ENCODE measurements around the gene FALEC. TPM values are rescaled to one million over a fixed set of nuclear protein-coding genes. Genes with fewer than 3 reads are reported as not detected.
A peak's percentile ranks its signal among the peaks of the same experiment; 100 is the strongest.

Gene FALEC
- total RNA-seq, 1 donor from 2014 or later = not detected

DNA sequence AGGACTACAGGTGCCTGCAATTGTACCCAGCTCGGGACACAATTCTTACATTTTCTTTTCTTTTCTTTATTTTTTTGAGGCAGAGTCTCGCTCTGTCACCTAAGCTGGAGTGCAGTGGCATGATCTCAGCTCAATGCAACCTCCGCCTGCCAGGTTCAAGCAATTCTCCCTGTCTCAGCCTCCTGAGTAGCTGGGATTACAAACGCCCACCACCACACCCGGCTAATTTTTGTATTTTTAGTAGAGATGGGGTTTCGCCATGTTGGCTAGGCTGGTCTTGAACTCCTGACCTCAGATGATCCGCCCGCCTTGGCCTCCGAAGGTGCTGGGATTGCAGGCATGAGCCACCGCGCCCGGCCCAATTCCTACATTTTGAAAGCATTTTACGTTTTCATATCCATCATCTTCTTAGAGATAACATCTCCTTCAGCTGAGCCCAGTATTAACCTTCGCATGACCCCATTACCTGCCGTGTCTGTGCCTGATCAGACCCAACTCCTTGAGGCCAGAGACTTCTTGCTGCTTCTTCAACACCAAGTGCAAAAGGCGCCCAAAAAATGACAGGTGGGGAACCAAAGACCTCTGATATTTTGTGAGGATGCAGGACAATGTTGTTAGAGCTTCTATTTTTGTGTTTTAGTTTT is 30.9 kb downstream of the FALEC start:
- DNase-seq = no peak

DNA sequence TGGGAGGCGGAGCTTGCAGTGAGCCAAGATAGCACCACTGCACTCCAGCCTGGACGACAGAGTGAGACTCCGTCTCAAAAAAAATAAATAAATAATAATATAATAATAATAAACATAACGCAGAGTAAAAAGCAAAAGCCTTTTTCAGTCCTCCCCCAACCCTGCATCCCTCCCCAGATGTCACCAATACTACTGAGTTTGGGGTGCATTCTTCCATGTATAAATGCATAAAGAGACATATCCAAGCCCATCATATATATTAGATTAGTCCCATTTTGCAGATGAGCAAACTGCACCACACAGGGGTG is 32.7 kb downstream of the FALEC start:
- no peak for DNase-seq

DNA sequence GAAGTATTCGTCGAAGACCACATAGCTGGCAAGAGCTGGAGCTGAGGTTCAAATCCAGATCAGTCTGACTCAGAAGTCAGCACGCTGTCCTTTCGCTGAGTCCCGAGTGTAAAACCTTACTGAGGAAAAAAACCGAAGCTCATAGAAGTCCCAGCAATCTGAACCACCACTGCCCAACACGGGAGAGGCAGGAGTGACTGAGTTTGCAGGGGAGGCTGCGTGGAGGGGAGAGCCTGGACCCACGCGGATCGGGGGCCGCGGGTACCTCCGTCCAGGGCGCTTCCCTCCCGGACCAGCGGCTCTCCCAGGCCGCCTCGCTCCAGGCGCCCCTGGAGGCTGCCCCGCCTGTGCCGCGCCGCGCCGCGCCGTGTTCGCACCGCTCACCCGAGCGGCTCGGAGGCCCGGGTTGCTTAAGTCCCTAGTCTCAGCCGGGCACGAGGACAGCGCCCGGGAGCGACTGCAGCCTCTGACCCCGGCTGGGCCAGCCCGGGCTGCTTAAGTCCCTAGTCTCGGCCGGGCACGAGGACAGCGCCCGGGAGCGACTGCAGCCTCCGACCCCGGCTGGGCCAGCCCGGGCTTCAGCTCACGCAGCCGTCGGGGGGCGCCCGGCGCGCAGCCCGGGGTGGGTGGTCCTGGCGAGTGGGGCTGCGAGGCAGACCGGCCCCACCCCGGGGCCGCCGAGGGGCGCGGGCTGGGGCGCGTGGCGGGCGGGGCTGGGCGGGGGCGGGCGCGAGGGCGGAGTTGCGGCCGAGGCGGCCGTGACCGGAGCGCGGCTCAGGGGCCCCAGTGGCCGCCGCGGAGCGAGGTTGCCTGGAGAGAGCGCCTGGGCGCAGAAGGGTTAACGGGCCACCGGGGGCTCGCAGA is 33.3 kb downstream of the FALEC start, which contains the start of gene ADAMTSL4:
Gene ADAMTSL4, plus strand, starts transcription at position 777 of the 864 bp plus-strand sequence. CDS start 2,881 bp downstream, outside the sequence.
- DNase-seq = peak; percentile 74

DNA sequence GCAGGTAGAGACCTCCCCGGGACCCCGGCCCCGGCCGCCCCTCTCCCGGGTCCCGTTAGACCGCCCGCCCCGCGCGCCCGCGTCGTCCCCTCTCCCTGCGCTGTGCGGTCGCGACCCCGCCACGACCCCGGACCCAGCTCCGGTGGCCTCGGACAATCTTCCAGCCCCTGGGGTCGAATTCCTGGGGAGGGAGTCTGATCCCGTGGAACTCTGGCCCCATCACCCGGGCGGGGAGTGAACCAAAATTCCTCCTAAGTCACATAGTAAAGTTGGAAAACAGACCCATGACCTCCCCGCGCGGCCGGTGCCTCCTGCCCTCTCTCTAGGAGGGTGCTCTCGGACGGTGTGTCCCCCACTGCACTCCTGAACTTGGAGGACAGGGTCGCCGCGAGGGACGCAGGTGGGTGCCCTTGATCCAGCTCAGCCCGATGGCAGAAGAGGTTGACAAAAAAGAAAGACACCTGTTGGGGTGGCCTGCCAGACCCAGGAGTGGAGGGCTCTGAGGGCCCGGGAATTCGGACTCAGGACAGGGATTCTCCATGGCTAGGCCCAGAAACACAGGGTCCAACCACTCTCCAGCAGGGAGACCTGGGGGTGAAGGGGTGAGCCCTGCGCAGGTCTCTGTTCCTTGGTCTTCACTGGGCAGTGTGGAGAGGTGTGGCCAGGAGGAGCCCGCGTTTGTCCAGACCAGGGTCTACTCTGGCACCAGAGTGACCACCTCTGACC is 34.1 kb downstream of the FALEC start:
- DNase-seq = no peak

DNA sequence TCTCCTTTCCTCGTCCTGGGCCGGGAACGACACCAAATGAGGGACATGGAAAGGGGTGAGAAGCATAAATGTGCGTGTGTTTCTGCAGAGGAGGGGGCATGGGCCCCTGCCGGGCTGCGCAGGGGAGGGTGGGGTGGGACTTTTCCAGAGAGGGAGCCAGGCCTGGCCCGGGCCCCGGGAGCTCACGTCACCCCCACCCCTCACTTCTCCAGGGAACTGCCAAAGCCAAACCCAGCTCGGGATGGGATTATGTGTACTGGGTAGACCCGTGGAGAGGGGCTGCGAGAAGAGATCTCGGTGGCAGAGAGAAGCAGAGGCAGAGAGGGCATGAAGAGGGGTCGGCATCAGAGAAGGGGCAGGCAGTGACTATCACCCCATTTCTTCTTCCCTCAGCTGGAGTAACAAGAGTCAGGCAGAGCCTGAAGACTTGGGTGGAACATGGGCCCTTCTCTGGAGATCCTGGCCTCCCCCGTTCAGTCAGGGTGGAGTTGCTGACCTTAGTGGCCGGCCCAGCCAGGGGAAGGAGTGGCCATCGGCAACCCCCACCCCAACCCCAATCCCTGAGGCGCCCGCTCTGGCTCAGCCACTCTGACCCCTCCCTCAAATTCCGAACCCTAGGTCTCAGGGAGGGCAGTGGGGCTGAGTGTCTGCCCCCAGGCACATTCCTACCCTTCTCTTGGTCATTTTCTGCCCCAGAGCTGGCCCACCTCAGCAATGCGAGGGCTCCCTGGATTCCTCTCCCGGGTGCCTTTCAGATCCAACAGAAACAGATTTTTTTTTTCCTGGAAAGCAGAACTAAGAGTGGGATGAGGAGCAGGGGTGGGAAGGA is 34.9 kb downstream of the FALEC start:
- no peak for DNase-seq

DNA sequence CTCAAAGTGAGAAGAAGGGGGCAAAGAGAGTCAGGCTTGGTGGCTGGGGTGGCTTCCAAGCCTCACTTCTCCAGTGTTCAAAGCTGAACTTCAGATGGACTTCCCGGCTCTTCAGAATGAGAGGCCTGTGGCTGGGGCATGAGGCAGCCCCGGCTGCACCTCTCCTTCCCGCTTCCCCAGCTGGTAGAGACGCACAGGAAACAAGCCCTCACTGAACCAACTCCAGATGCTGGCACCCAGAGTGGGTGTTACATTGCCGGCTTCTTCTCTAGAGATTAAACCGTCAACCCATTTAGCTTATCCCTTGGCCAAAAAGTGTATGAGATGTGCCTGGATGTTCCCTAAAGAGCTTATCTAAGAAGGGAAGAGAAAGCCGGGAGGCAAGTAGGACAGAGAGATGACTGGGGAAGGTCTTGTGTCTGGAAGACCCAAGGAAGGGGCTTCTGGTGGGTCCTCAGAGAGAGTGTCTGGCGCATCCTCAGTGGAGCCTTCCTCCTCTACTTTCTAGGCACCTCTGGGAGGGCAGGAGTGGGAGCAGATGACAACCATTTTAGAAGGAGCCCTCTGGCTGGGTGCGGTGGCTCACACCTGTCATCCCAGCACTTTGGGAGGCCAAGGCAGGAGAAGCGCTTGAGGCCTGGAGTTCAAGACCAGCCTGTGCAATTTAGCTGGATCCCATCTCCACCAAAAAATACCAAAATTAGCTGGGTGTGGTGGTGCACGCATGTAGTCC is 35.7 kb downstream of the FALEC start:
- DNase-seq = no peak

DNA sequence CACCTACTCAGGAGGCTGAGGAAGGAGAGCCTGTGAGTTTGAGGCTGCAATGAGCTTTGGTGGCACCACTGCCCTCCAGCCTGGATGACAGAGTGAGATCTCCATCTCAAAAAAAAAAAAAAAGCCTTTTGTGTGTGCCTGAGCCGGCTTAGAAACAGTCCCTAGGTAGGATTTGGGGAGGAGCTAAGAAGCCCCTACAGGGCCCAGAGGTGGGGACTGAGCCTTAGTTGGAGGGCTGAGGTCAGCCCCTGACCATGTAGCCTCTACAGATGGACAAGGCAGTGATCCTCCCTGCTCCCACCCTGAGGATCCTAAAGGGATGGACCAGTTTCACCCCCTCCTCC is 36.2 kb downstream of the FALEC start:
- DNase-seq = no peak

DNA sequence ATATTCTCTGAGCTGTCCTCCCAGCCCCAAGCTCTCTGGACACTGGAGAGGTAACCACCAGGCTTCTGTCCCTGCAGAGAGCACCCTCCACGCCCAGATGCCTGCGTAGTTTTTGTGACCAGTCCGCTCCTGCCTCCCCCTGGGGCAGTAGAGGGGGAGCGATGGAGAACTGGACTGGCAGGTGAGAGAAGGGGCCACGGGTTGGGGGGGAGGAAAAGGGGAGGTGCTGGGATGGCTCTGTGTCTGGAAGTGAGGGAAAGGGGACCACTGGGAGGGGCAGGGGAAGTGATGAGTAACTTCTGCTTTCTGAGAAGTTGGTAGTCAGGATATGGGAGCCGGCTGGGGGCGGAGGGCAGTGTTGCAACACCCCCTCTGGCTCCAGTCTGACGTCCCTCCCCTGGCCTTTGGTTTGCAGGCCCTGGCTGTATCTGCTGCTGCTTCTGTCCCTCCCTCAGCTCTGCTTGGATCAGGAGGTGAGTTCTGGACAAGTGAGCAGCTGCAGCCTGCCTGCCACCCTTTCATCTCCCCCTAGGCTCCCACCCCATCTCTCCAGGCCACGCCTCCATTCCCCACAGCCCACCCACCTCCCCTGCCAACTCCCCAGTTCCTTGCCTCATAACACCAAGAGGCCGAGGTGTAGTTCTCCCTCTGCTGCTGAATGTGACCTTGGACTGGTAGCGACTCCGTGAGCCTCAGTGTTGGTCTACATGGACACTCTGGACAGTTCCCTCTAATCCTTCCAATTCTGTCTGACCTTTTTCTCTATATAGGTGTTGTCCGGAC is 36.8 kb downstream of the FALEC start:
- DNase-seq = peak; percentile 72

DNA sequence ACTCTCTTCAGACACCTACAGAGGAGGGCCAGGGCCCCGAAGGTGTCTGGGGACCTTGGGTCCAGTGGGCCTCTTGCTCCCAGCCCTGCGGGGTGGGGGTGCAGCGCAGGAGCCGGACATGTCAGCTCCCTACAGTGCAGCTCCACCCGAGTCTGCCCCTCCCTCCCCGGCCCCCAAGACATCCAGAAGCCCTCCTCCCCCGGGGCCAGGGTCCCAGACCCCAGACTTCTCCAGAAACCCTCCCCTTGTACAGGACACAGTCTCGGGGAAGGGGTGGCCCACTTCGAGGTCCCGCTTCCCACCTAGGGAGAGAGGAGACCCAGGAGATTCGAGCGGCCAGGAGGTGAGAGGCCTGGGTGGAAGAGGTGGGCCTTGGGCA is 37.3 kb downstream of the FALEC start:
- DNase-seq = no peak

DNA sequence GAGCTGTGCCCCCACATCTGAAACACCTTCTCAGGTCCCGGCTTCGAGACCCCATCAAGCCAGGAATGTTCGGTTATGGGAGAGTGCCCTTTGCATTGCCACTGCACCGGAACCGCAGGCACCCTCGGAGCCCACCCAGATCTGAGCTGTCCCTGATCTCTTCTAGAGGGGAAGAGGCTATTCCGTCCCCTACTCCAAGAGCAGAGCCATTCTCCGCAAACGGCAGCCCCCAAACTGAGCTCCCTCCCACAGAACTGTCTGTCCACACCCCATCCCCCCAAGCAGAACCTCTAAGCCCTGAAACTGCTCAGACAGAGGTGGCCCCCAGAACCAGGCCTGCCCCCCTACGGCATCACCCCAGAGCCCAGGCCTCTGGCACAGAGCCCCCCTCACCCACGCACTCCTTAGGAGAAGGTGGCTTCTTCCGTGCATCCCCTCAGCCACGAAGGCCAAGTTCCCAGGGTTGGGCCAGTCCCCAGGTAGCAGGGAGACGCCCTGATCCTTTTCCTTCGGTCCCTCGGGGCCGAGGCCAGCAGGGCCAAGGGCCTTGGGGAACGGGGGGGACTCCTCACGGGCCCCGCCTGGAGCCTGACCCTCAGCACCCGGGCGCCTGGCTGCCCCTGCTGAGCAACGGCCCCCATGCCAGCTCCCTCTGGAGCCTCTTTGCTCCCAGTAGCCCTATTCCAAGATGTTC is 38.0 kb downstream of the FALEC start:
- no peak for DNase-seq

DNA sequence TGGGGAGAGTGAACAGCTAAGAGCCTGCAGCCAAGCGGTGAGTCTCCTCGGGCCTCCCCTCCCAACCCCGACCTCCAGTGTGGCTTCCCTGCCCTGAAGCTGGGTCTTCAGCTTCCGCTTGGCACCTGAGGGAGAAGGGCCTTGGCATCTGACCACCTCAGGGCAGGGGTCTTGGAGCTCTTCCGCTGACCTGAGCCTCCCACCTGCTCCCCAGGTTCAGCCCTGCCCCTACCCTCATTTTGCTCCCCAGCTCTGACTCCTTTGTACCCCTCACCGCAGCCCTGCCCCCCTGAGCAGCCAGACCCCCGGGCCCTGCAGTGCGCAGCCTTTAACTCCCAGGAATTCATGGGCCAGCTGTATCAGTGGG is 38.5 kb downstream of the FALEC start:
- DNase-seq = no peak

DNA sequence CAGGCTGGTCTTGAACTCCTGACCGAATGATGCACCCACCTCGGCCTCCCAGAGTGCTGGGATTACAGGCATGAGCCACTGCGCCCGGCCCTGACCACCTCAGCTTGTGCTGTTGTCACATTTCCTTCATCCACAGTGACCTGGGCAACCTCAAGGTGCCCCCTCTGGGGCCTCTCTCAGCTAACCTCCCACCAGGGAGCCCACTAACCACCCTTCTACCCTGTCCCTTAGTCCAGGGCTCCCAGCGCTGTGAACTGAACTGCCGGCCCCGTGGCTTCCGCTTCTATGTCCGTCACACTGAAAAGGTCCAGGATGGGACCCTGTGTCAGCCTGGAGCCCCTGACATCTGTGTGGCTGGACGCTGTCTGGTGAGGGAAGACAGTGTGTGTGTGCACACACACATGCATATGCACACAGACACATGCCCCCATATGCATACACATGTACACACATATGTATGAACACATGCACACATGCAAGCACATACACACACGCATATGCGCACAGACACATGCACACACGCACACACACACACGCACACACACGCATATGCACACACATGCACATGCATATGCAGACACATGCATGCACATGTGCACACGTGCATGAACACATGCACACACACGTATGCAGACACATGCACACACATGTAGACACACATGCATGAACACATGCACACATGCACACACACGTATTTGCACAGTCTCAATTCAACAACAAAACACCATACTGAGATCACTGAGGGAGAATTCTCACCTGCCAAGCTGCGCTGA is 39.8 kb downstream of the FALEC start:
- DNase-seq = no peak

DNA sequence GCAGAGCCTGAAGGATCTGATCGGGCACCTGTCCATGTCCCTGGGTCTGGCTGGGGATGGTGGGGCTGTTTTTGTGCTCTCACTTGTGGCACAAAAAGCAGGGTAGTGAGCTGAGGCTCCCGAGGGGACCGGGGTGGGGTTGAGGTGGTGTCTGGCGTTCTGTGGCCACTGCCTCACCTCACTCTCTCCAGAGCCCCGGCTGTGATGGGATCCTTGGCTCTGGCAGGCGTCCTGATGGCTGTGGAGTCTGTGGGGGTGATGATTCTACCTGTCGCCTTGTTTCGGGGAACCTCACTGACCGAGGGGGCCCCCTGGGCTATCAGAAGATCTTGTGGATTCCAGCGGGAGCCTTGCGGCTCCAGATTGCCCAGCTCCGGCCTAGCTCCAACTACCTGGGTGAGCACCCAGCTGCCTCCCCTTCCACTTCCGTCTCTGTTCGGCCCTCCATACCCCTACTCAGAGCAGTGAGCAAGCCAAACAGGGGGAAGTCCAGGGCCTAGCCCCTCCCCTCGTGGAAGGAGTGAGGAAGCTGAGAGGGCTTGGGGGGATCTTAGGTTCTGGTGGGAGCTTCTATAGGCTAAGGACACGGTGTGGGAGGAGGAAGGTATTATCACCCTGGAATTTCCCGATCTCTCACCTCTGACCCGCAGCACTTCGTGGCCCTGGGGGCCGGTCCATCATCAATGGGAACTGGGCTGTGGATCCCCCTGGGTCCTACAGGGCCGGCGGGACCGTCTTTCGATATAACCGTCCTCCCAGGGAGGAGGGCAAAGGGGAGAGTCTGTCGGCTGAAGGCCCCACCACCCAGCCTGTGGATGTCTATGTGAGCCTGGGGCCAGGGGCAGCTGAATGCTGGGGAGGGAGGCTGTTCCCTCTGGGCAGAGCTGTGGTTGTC is 40.7 kb downstream of the FALEC start:
- no peak for DNase-seq

DNA sequence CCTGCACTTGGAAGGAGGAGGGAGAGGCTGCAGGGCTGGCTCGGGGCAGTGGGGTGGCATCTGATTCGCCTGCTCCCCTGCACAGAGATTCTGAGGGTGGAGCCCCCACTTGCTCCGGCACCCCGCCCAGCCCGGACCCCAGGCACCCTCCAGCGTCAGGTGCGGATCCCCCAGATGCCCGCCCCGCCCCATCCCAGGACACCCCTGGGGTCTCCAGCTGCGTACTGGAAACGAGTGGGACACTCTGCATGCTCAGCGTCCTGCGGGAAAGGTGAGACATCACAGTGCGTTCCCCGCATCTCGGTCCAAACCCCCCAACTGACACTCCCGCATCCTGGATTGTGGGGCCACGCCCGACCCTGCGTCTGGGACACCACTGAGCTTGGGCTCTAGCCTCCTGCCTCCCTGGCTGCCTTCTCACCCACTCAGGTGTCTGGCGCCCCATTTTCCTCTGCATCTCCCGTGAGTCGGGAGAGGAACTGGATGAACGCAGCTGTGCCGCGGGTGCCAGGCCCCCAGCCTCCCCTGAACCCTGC is 41.6 kb downstream of the FALEC start:
- no peak for DNase-seq

DNA sequence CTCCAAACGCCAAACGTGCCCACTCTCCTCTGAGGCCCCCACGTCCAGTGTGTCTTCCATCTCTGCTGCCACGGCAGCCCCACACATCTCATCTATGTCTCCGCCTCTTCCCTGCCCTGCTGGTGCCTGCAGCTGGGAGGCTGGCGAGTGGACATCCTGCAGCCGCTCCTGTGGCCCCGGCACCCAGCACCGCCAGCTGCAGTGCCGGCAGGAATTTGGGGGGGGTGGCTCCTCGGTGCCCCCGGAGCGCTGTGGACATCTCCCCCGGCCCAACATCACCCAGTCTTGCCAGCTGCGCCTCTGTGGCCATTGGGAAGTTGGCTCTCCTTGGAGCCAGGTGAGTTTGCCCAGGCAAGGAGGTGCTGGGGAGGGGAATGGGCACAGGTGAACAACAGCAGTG is 42.3 kb downstream of the FALEC start:
- no peak for DNase-seq

DNA sequence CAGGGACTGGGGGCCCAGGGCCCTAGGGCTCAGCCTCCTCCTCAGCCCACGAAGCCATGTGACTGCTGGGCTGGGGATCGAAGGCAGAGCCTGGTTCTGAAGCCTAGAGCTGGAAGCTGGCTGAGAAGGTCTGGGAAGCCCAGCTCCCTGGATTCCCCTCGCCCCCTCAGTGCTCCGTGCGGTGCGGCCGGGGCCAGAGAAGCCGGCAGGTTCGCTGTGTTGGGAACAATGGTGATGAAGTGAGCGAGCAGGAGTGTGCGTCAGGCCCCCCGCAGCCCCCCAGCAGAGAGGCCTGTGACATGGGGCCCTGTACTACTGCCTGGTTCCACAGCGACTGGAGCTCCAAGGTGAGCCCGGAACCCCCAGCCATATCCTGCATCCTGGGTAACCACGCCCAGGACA is 42.8 kb downstream of the FALEC start:
- DNase-seq = no peak

DNA sequence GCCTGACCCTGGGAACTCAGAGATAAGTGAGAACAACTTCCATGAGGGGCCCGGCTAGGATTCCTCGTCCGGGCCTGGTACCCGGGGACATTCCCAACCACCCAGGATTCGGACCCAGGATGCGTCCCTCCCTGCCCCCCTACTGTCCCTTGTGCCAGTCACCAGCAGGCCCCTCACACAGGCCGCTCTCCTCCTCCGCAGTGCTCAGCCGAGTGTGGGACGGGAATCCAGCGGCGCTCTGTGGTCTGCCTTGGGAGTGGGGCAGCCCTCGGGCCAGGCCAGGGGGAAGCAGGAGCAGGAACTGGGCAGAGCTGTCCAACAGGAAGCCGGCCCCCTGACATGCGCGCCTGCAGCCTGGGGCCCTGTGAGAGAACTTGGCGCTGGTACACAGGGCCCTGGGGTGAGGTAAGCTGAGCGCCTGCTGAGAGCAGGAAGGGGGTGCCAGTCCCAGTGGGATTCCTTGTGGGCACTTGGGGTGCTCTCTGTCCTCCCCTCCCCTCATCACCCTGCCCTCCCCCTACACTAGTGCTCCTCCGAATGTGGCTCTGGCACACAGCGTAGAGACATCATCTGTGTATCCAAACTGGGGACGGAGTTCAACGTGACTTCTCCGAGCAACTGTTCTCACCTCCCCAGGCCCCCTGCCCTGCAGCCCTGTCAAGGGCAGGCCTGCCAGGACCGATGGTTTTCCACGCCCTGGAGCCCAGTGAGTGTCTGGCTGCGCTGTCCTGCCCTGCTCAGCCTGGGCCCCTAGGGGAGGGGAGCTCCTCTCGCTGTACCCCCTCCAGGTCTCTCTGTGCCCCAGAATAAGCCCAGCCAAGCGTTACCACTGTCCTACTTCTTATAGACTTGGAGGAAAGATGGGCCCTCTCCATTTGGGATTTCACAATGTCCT is 43.5 kb downstream of the FALEC start:
- no peak for DNase-seq

All from tongue (tissue), 2 donors.